ENCODE measurements around the gene KPNA4.

KPNA4 gene

GRCh38 chr3:160568989-160569388, 3.6 kb upstream of the KPNA4 start:
- WGBS (ENCODE audit: extremely low coverage, insufficient coverage, low lambda C conversion rate): no CpG with 5 or more reads among the region's 10 CpGs
- no peak overlapping the region for H3K4me3 ChIP-seq (ENCODE audit: low read length)
- H3K4ac ChIP-seq (ENCODE audit: low read depth, low read length): no peak overlapping the region
- no peaks in the 10 kb centered on the region for H3K4me1 ChIP-seq (ENCODE audit: control insufficient read depth, low read depth, low read length)
- H3K27ac ChIP-seq (ENCODE audit: low read depth, low read length): no peak overlapping the region
- H4K5ac ChIP-seq (ENCODE audit: low read length): no peak overlapping the region
- no peak overlapping the region for H2BK5ac ChIP-seq (ENCODE audit: low read length)
- no peak overlapping the region for H2AK5ac ChIP-seq (ENCODE audit: low read length)
- DNase-seq: no peak
- no peaks in the 10 kb centered on the region for H3K36me3 ChIP-seq (ENCODE audit: control insufficient read depth, insufficient read depth, low read length)
- H3K27me3 ChIP-seq (ENCODE audit: insufficient read depth, low read length, poor library complexity): no peaks in the 10 kb centered on the region
- H3K56ac ChIP-seq (ENCODE audit: low read length): no peak overlapping the region
- H3K79me1 ChIP-seq (ENCODE audit: low read length): no peaks in the 10 kb centered on the region
- no peak overlapping the region for H3K23ac ChIP-seq (ENCODE audit: low read length)
- H3K4me2 ChIP-seq (ENCODE audit: low read length): no peak overlapping the region
- H2BK15ac ChIP-seq (replicated peaks; ENCODE audit: low read depth): no peak overlapping the region
- no peak overlapping the region for H4K8ac ChIP-seq (ENCODE audit: low read depth, low read length)
- no peak overlapping the region for H2BK120ac ChIP-seq (ENCODE audit: low read depth, low read length)
- no peak overlapping the region for H3K18ac ChIP-seq (ENCODE audit: low read length)
- H3K9ac ChIP-seq (ENCODE audit: low read length): no peak overlapping the region
- peaks cover 7% of the 10 kb centered on the region for H3K79me2 ChIP-seq (ENCODE audit: control insufficient read depth, insufficient read depth, low read length)

DNA sequence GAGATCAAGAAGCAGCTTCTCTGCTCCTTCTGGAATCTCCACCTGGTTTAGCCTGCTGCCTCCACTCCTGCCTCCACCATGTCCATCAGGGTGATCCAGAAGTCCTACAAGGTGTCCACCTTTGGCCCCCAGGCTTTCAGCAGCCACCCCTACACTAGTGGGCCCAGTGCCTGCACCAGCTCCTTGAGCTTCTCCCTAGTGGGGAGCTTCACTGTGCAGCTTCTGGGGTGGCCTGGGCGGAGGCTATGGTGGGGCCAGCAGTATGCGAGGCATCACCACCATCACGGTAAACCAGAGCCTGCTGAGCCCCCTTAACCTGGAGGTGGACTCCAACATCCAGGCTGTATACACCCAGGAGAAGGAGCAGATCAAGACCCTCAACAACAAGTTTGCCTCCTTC, 2.4 kb upstream of the KPNA4 start:
- Histone ChIP-seq H3K4me2 (ENCODE audit: low read length) (no peak overlapping the region), H3K9ac (ENCODE audit: low read length) (no peak overlapping the region), H3K27me3 (ENCODE audit: insufficient read depth, low read length, poor library complexity) (no peaks in the 10 kb centered on the region), H2BK120ac (ENCODE audit: low read depth, low read length) (no peak overlapping the region), H3K18ac (ENCODE audit: low read length) (no peak overlapping the region), H2BK5ac (ENCODE audit: low read length) (no peak overlapping the region), H3K23ac (ENCODE audit: low read length) (no peak overlapping the region), H3K4me1 (ENCODE audit: control insufficient read depth, low read depth, low read length) (no peaks in the 10 kb centered on the region), H3K27ac (ENCODE audit: low read depth, low read length) (no peak overlapping the region), H2AK5ac (ENCODE audit: low read length) (no peak overlapping the region), H3K56ac (ENCODE audit: low read length) (no peak overlapping the region), H4K8ac (ENCODE audit: low read depth, low read length) (no peak overlapping the region), H3K79me2 (ENCODE audit: control insufficient read depth, insufficient read depth, low read length) (peaks cover 17% of the 10 kb centered on the region), H4K5ac (ENCODE audit: low read length) (no peak overlapping the region), H3K79me1 (ENCODE audit: low read length) (no peaks in the 10 kb centered on the region), H3K4me3 (ENCODE audit: low read length) (no peak overlapping the region), H3K4ac (ENCODE audit: low read depth, low read length) (no peak overlapping the region), H2BK15ac (replicated peaks; ENCODE audit: low read depth) (no peak overlapping the region), H3K36me3 (ENCODE audit: control insufficient read depth, insufficient read depth, low read length) (no peaks in the 10 kb centered on the region)
- WGBS (ENCODE audit: extremely low coverage, insufficient coverage, low lambda C conversion rate): no CpG with 5 or more reads among the region's 3 CpGs
- no peak for DNase-seq

- Histone ChIP-seq H3K27ac (ENCODE audit: low read depth, low read length) (no peak overlapping the region), H3K79me1 (ENCODE audit: low read length) (no peaks in the 10 kb centered on the region), H2BK5ac (ENCODE audit: low read length) (no peak overlapping the region), H4K5ac (ENCODE audit: low read length) (no peak overlapping the region), H3K56ac (ENCODE audit: low read length) (no peak overlapping the region), H3K4me3 (ENCODE audit: low read length) (no peak overlapping the region), H2BK15ac (replicated peaks; ENCODE audit: low read depth) (no peak overlapping the region), H4K8ac (ENCODE audit: low read depth, low read length) (no peak overlapping the region), H3K79me2 (ENCODE audit: control insufficient read depth, insufficient read depth, low read length) (peaks cover 26% of the 10 kb centered on the region), H3K18ac (ENCODE audit: low read length) (no peak overlapping the region), H3K23ac (ENCODE audit: low read length) (no peak overlapping the region), H3K9ac (ENCODE audit: low read length) (peak overlapping the region; percentile 24), H3K36me3 (ENCODE audit: control insufficient read depth, insufficient read depth, low read length) (no peaks in the 10 kb centered on the region), H3K4me1 (ENCODE audit: control insufficient read depth, low read depth, low read length) (no peaks in the 10 kb centered on the region), H3K4ac (ENCODE audit: low read depth, low read length) (no peak overlapping the region), H2BK120ac (ENCODE audit: low read depth, low read length) (no peak overlapping the region), H2AK5ac (ENCODE audit: low read length) (no peak overlapping the region), H3K4me2 (ENCODE audit: low read length) (no peak overlapping the region), H3K27me3 (ENCODE audit: insufficient read depth, low read length, poor library complexity) (no peaks in the 10 kb centered on the region)
- WGBS (ENCODE audit: extremely low coverage, insufficient coverage, low lambda C conversion rate): no CpG with 5 or more reads among the region's 10 CpGs
- DNase-seq: no peak
Measured at GRCh38 chr3:160566499-160566898, 1.1 kb upstream of the KPNA4 start.

DNA sequence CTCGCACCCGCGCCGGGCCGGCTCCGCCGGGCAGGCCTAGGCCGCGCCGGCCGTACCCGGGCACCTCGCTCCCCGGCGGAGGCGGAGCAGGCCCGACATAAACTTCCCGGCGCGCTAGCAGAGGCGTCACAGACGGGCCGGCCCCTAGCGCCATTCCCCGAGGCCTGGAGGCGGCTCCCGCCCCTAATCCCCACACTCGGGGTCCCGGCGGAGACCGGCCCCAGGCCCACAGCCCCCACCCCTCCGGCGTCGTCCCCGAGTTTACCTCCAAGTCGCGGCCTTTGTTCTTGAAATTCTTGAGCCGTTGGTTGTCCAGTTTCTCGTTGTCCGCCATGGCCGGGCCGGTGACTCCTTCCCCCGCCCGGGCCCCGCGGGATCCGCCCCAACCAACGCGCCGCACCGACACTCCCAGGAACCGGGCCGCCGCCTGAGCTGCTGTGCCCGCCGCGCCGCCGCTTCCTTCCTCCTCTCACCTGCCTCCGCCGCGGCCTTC, 376 bp downstream of the KPNA4 start:
- peak overlapping the region; percentile 75 for H3K4me3 ChIP-seq (ENCODE audit: low read length)
- H4K8ac ChIP-seq (ENCODE audit: low read depth, low read length): no peak overlapping the region
- no peak overlapping the region for H3K4me2 ChIP-seq (ENCODE audit: low read length)
- H3K4ac ChIP-seq (ENCODE audit: low read depth, low read length): peak overlapping the region; percentile 83
- H4K5ac ChIP-seq (ENCODE audit: low read length): no peak overlapping the region
- peak overlapping the region; percentile 81 for H3K9ac ChIP-seq (ENCODE audit: low read length)
- no peaks in the 10 kb centered on the region for H3K36me3 ChIP-seq (ENCODE audit: control insufficient read depth, insufficient read depth, low read length)
- H3K79me2 ChIP-seq (ENCODE audit: control insufficient read depth, insufficient read depth, low read length): peaks cover 33% of the 10 kb centered on the region
- peak overlapping the region; percentile 86 for H3K27ac ChIP-seq (ENCODE audit: low read depth, low read length)
- H3K27me3 ChIP-seq (ENCODE audit: insufficient read depth, low read length, poor library complexity): no peaks in the 10 kb centered on the region
- H2BK120ac ChIP-seq (ENCODE audit: low read depth, low read length): peak overlapping the region; percentile 13
- no peak overlapping the region for H2BK15ac ChIP-seq (replicated peaks; ENCODE audit: low read depth)
- H3K4me1 ChIP-seq (ENCODE audit: control insufficient read depth, low read depth, low read length): no peaks in the 10 kb centered on the region
- DNase-seq: peak; percentile 72
- H2BK5ac ChIP-seq (ENCODE audit: low read length): no peak overlapping the region
- H3K56ac ChIP-seq (ENCODE audit: low read length): peak overlapping the region; percentile 87
- H3K79me1 ChIP-seq (ENCODE audit: low read length): no peaks in the 10 kb centered on the region
- no CpG with 5 or more reads among the region's 62 CpGs for WGBS (ENCODE audit: extremely low coverage, insufficient coverage, low lambda C conversion rate)
- no peak overlapping the region for H2AK5ac ChIP-seq (ENCODE audit: low read length)
- H3K18ac ChIP-seq (ENCODE audit: low read length): peak overlapping the region; percentile 85
- H3K23ac ChIP-seq (ENCODE audit: low read length): no peak overlapping the region

DNA sequence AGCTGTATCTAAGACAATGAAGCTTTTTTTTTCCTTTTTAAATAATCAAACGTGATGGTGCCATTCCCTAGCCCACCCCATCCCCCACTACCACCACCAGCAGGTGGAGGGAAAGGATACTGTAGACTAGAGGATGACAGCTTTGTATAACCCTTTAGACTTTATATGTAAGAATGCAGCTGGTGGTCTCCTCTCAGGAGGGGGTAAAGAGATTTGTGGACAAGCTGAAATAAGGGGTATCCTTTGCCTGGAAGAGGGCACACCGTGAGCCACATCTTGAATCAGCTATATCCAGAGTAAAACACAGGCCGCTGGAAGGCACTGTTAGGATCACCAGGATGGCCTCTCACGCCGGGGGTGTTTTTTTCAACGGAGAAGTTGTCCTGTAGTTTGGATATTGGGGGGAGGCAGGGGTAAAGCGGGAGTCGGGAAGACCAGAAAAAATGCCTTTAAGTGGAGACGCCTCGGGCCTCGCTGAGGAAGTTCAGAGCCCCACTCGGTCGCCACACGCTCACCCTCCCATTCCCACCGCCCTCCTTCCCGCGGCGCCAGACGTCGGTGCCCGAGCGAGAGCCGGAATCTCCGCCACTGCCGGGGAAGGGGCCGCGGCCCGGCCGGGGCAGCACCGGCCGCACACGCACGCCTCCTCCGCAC, 986 bp downstream of the KPNA4 start:
- Histone ChIP-seq H2BK5ac (ENCODE audit: low read length) (no peak overlapping the region), H3K36me3 (ENCODE audit: control insufficient read depth, insufficient read depth, low read length) (no peaks in the 10 kb centered on the region), H3K27ac (ENCODE audit: low read depth, low read length) (peak overlapping the region; percentile 86), H2AK5ac (ENCODE audit: low read length) (no peak overlapping the region), H3K18ac (ENCODE audit: low read length) (peak overlapping the region; percentile 85), H3K4me1 (ENCODE audit: control insufficient read depth, low read depth, low read length) (no peaks in the 10 kb centered on the region), H3K23ac (ENCODE audit: low read length) (no peak overlapping the region), H3K56ac (ENCODE audit: low read length) (peak overlapping the region; percentile 87), H3K4ac (ENCODE audit: low read depth, low read length) (no peak overlapping the region), H3K4me2 (ENCODE audit: low read length) (peak overlapping the region; percentile 88), H2BK120ac (ENCODE audit: low read depth, low read length) (no peak overlapping the region), H3K4me3 (ENCODE audit: low read length) (peak overlapping the region; percentile 75), H4K5ac (ENCODE audit: low read length) (no peak overlapping the region), H3K27me3 (ENCODE audit: insufficient read depth, low read length, poor library complexity) (no peaks in the 10 kb centered on the region), H4K8ac (ENCODE audit: low read depth, low read length) (no peak overlapping the region), H3K9ac (ENCODE audit: low read length) (peak overlapping the region; percentile 81), H2BK15ac (replicated peaks; ENCODE audit: low read depth) (no peak overlapping the region), H3K79me2 (ENCODE audit: control insufficient read depth, insufficient read depth, low read length) (peaks cover 39% of the 10 kb centered on the region), H3K79me1 (ENCODE audit: low read length) (no peaks in the 10 kb centered on the region)
- WGBS (ENCODE audit: extremely low coverage, insufficient coverage, low lambda C conversion rate): no CpG with 5 or more reads among the region's 34 CpGs
- DNase-seq: peak; percentile 45

DNA sequence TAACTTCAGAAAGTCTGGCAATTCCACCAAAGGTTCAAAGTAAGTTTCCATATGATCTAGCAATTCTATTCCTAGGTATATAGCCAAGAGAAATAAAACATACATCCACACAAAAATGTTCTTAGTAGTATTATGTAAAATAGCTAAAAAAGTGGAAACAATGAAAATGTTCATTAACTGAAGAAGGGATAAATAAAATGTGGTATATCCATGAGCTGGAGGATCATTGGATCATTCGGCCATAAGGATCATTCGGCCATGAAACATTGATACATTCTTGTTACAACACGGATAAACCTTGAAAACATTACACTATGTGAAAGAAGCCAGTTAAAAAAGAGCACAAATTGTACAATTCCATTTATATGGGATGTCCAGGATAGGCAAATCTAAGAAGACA, 2.4 kb downstream of the KPNA4 start:
- H3K56ac ChIP-seq (ENCODE audit: low read length): no peak overlapping the region
- H3K4me3 ChIP-seq (ENCODE audit: low read length): no peak overlapping the region
- no peak for DNase-seq
- H2AK5ac ChIP-seq (ENCODE audit: low read length): no peak overlapping the region
- no peak overlapping the region for H4K5ac ChIP-seq (ENCODE audit: low read length)
- H3K23ac ChIP-seq (ENCODE audit: low read length): no peak overlapping the region
- H3K79me1 ChIP-seq (ENCODE audit: low read length): peaks cover 1% of the 10 kb centered on the region
- H2BK15ac ChIP-seq (replicated peaks; ENCODE audit: low read depth): no peak overlapping the region
- H2BK5ac ChIP-seq (ENCODE audit: low read length): no peak overlapping the region
- H3K79me2 ChIP-seq (ENCODE audit: control insufficient read depth, insufficient read depth, low read length): peaks cover 50% of the 10 kb centered on the region
- H3K4me1 ChIP-seq (ENCODE audit: control insufficient read depth, low read depth, low read length): no peaks in the 10 kb centered on the region
- H3K9ac ChIP-seq (ENCODE audit: low read length): no peak overlapping the region
- H3K4me2 ChIP-seq (ENCODE audit: low read length): no peak overlapping the region
- H3K4ac ChIP-seq (ENCODE audit: low read depth, low read length): no peak overlapping the region
- H4K8ac ChIP-seq (ENCODE audit: low read depth, low read length): no peak overlapping the region
- no CpG with 5 or more reads among the region's 3 CpGs for WGBS (ENCODE audit: extremely low coverage, insufficient coverage, low lambda C conversion rate)
- H3K18ac ChIP-seq (ENCODE audit: low read length): no peak overlapping the region
- H3K27ac ChIP-seq (ENCODE audit: low read depth, low read length): no peak overlapping the region
- no peaks in the 10 kb centered on the region for H3K36me3 ChIP-seq (ENCODE audit: control insufficient read depth, insufficient read depth, low read length)
- H2BK120ac ChIP-seq (ENCODE audit: low read depth, low read length): no peak overlapping the region
- H3K27me3 ChIP-seq (ENCODE audit: insufficient read depth, low read length, poor library complexity): no peaks in the 10 kb centered on the region
